B cell (primary cell): ENCODE data around the gene TMEM140. TPM values are rescaled to one million over a fixed set of nuclear protein-coding genes. Genes with fewer than 3 reads are reported as not detected.

Experiments used
- ATAC-seq: fragments of 200-7000 bp; cut with Tn5 transposase; one replicate; pipeline ENCODE4 v1.10.0; 2021; ENCODE audit warnings: low read depth, mild to moderate bottlenecking, moderate number of reproducible peaks, moderate library complexity
- CTCF ChIA-PET: fragments of 350-600 bp; sonication (Branson Sonifier 250); formaldehyde crosslinking; loops from one replicate; lab custom pipeline; 2021; ENCODE audit warnings: antibody characterized with exemption, inconsistent platforms; lab: Charles Lee
- POLR2A ChIA-PET: fragments of 350-600 bp; sonication (Branson Sonifier 250); formaldehyde crosslinking; loops from one replicate; lab custom pipeline; 2021; ENCODE audit warnings: antibody characterized with exemption; lab: Charles Lee
- DNase-seq: peaks from one replicate; pipeline ENCODE4 v3.0.0; 2013
- H2AFZ ChIP-seq: 2 replicates; pipeline ENCODE4 v1.6.1; 2012; ENCODE audit warnings: mild to moderate bottlenecking, low read depth, low read length; ENCODE audit not compliant: insufficient read depth, poor library complexity, severe bottlenecking
- H3K27ac ChIP-seq, 2 donors: 1 replicate in 1 of 2; 2 replicates in 1 of 2; pipeline ENCODE4 v1.5.1; 2012 to 2013; ENCODE audit warnings: low read length in 2 of 2, mild to moderate bottlenecking in 2 of 2, moderate library complexity in 1 of 2
- H3K27me3 ChIP-seq, 4 experiments: fragments of 200-600 bp in 1 of 4; sonication (generic) in 1 of 4; replicated peaks in 1 of 4; 1 replicate in 2 of 4; 2 replicates in 2 of 4; pipeline versions ENCODE4 v1.6.1 to v1.7.0; 2013 to 2016; ENCODE audit warnings: low read length in 3 of 4, mild to moderate bottlenecking in 2 of 4, mixed read lengths in 1 of 4, moderate library complexity in 1 of 4; ENCODE audit not compliant: insufficient read depth in 4 of 4, control insufficient read depth in 3 of 4; ENCODE audit errors: control extremely low read depth in 1 of 4
- H3K36me3 ChIP-seq, 2 experiments: replicated peaks in 1 of 2; 1 replicate in 1 of 2; 2 replicates in 1 of 2; pipeline versions ENCODE4 v1.6.1 to v1.7.1; 2013; ENCODE audit warnings: low read length in 1 of 2; ENCODE audit not compliant: insufficient read depth in 2 of 2, control insufficient read depth in 1 of 2; ENCODE audit errors: control extremely low read depth in 1 of 2, extremely low read depth in 1 of 2
- H3K4me1 ChIP-seq, 2 donors: fragments of 200-600 bp in 1 of 2; sonication (generic) in 1 of 2; 1 replicate in 1 of 2; 2 replicates in 1 of 2; pipeline versions ENCODE4 v1.5.1 to v1.6.1; 2013 to 2017; ENCODE audit warnings: low read length in 2 of 2; ENCODE audit not compliant: control insufficient read depth in 2 of 2, insufficient read depth in 2 of 2
- H3K4me2 ChIP-seq: replicated peaks from 2 replicates; pipeline ENCODE3; 2012; ENCODE audit warnings: mild to moderate bottlenecking, low read depth, low read length; ENCODE audit not compliant: poor library complexity, severe bottlenecking
- H3K4me3 ChIP-seq, 5 experiments: fragments of 200-600 bp in 1 of 5; sonication (generic) in 1 of 5; 1 replicate in 3 of 5; 2 replicates in 2 of 5; pipeline versions ENCODE4 v1.5.1 to v1.7.0; 2011 to 2016; ENCODE audit warnings: low read length in 4 of 5, mild to moderate bottlenecking in 4 of 5, low read depth in 2 of 5, control low read depth in 1 of 5, moderate library complexity in 1 of 5; ENCODE audit not compliant: insufficient read depth in 1 of 5; ENCODE audit errors: control extremely low read depth in 1 of 5, extremely low read depth in 1 of 5
- H3K79me2 ChIP-seq: fragments of 200-600 bp; sonication (generic); one replicate; pipeline ENCODE4 v1.6.0; 2016; ENCODE audit warnings: low read length; ENCODE audit not compliant: control insufficient read depth, insufficient read depth
- H3K9ac ChIP-seq: fragments of 200-600 bp; sonication (generic); 2 replicates; pipeline ENCODE4 v1.6.1; 2017; ENCODE audit warnings: mild to moderate bottlenecking, low read length, moderate library complexity
- H3K9me3 ChIP-seq, 3 donors: one replicate each; pipeline versions ENCODE4 v1.6.1 to v1.7.1; 2013; ENCODE audit warnings: low read length in 2 of 3; ENCODE audit not compliant: control insufficient read depth in 2 of 3, insufficient read depth in 1 of 3; ENCODE audit errors: control extremely low read depth in 1 of 3
- H4K20me1 ChIP-seq: 2 replicates; pipeline ENCODE4 v1.6.0; 2012; ENCODE audit warnings: mild to moderate bottlenecking, low read length; ENCODE audit not compliant: insufficient read depth, control insufficient read depth, poor library complexity, severe bottlenecking
- H3K27ac Mint-ChIP-seq: one replicate; pipeline ENCODE4 v1.8.0; 2021; ENCODE audit warnings: mixed read lengths
- H3K27me3 Mint-ChIP-seq: one replicate; pipeline ENCODE4 v1.8.0; 2021; ENCODE audit warnings: mixed read lengths
- H3K4me1 Mint-ChIP-seq: one replicate; pipeline ENCODE4 v1.8.0; 2021; ENCODE audit warnings: mixed read lengths
- H3K4me3 Mint-ChIP-seq: one replicate; pipeline ENCODE4 v1.8.0; 2021; ENCODE audit warnings: mixed read lengths
- H3K9me3 Mint-ChIP-seq: one replicate; pipeline ENCODE4 v1.8.0; 2022; ENCODE audit warnings: mixed read lengths; ENCODE audit not compliant: insufficient read depth
- CTCF ChIP-seq: fragments of 200-600 bp; IDR thresholded peaks from one replicate; pipeline ENCODE4 v1.8.0; 2022; ENCODE audit warnings: antibody characterized with exemption, mild to moderate bottlenecking
- EZH2 ChIP-seq: IDR thresholded peaks from 2 replicates; pipeline ENCODE4 v1.6.1; 2012; ENCODE audit warnings: borderline replicate concordance, low read depth, mild to moderate bottlenecking, moderate library complexity, low read length; ENCODE audit not compliant: insufficient read depth, poor library complexity, severe bottlenecking
- WGBS: methylation state at CpG from one replicate; pipeline ENCODE4 v1.1.5; 2013; ENCODE audit warnings: missing lambda C conversion rate; ENCODE audit not compliant: insufficient coverage; 5-methylcytosine and 5-hydroxymethylcytosine counted together
- intact Hi-C: fragments of 100-400 bp; cut with micrococcal nuclease; formaldehyde crosslinking; loops from one replicate; pipeline ENCODE4 v1.10.0; 2022
- polyA plus RNA-seq: library from polyadenylated mRNA; depleted of rRNA; stranded (reverse); fragments of >200 nt; gene quantifications from 2 replicates; pipeline ENCODE4 v1.2.3, GENCODE V29; 2012
- total RNA-seq, 2 donors: library from RNA; stranded (reverse); fragments of 120-200 nt in 1 of 2; gene quantifications; 1 replicate in 1 of 2; 2 replicates in 1 of 2; pipeline versions ENCODE4 v1.2.3 to v1.2.4, GENCODE V29; 2013 to 2022

TMEM140 gene
- total and polyA plus RNA-seq, 2 donors (not counting 1 experiment from before 2014, with no cell fraction given): 3.8 to 79.1 TPM

GRCh38 chr7:135183478-135183877, 35.6 kb downstream of the TMEM140 start:
- no peak overlapping the region for H3K4me3 ChIP-seq
- H3K4me1 ChIP-seq: peaks cover under 1 to 11% of the 10 kb centered on the region in 2 donors
- intact Hi-C loops: no loop called here
- no peaks in the 10 kb centered on the region for H3K27me3 ChIP-seq
- no peak for ATAC-seq
- no peak overlapping the region for H3K4me2 ChIP-seq
- H2AFZ ChIP-seq: no peak overlapping the region
- 100% methylated on average over 4 of the region's 7 CpGs for WGBS
- peaks cover 17% of the 10 kb centered on the region for H3K9me3 Mint-ChIP-seq
- H3K9me3 ChIP-seq: peaks cover 1 to 38% (median 38%) of the 10 kb centered on the region in 3 donors
- DNase-seq: no peak
- TF ChIP-seq CTCF (no peak), EZH2 (no peak)
- no peak overlapping the region for H3K27ac Mint-ChIP-seq
- H3K27ac ChIP-seq: no peak overlapping the region
- no peaks in the 10 kb centered on the region for H4K20me1 ChIP-seq
- no peaks in the 10 kb centered on the region for H3K79me2 ChIP-seq
- H3K27me3 Mint-ChIP-seq: no peaks in the 10 kb centered on the region
- H3K4me3 Mint-ChIP-seq: no peak overlapping the region
- H3K4me1 Mint-ChIP-seq: peaks cover 13% of the 10 kb centered on the region
- ChIA-PET CTCF (interaction anchor here (1.7 kb wide), 1 partner anchor 28 kb away, joined by 4 read pairs; the partner anchor contains the start of gene WDR91), POLR2A (no interaction called here)
- no peak overlapping the region for H3K9ac ChIP-seq
- H3K36me3 ChIP-seq: peaks cover 0 to 51% of the 10 kb centered on the region in 2 experiments

GRCh38 chr7:135184254-135184841, 36.5 kb downstream of the TMEM140 start:
- 100% methylated on average over 3 of the region's 5 CpGs for WGBS
- Histone ChIP-seq H3K79me2 (no peaks in the 10 kb centered on the region), H3K9me3 (peaks cover 1 to 36% (median 34%) of the 10 kb centered on the region in 3 donors), H3K9ac (no peak overlapping the region), H4K20me1 (no peaks in the 10 kb centered on the region), H3K4me1 (peaks cover 9 to 16% of the 10 kb centered on the region in 2 donors), H3K4me3 (no peak overlapping the region), H3K4me2 (no peak overlapping the region), H3K36me3 (peaks cover 0 to 57% of the 10 kb centered on the region in 2 experiments), H3K27me3 (no peaks in the 10 kb centered on the region), H2AFZ (no peak overlapping the region), H3K27ac (no peak overlapping the region)
- intact Hi-C loops: no loop called here
- DNase-seq (no peak), ATAC-seq (no peak)
- ChIA-PET POLR2A (no interaction called here), CTCF (no interaction called here)
- peaks cover 17% of the 10 kb centered on the region for H3K9me3 Mint-ChIP-seq
- TF ChIP-seq CTCF (no peak), EZH2 (no peak)
- no peak overlapping the region for H3K4me3 Mint-ChIP-seq
- peaks cover 21% of the 10 kb centered on the region for H3K4me1 Mint-ChIP-seq
- no peak overlapping the region for H3K27ac Mint-ChIP-seq
- no peaks in the 10 kb centered on the region for H3K27me3 Mint-ChIP-seq
